22Rv1 (cell line): Measurements from ENCODE around the gene HRH2.

ENCODE experiments used
- CTCF ChIP-seq: fragments of 450-650 bp; IDR thresholded peaks from 2 replicates; pipeline ENCODE4 v1.5.1; 2017; ENCODE audit warnings: mild to moderate bottlenecking
- ZFX ChIP-seq: fragments of 450-650 bp; IDR thresholded peaks from 2 replicates; pipeline ENCODE4 v1.6.1; 2017; ENCODE audit warnings: antibody characterized with exemption, borderline replicate concordance

- TF ChIP-seq CTCF (no peak), ZFX (no peak)
These were observed 93.5 kb downstream of the HRH2 start for GRCh38 chr5:175751369-175751768.
